ENCODE measurements around the gene CD80.
"Not testable (repeated sequence)": the region's sequence is repeated elsewhere in the genome, so short reads cannot be mapped to it uniquely, and the experiment has no call there.

The CD80 gene

GRCh38 chr3:119598410-119599098 lies 39.1 kb upstream of the CD80 start:
- TF ChIP-seq CTCF (IDR thresholded peaks at IDR 0.05; ENCODE audit: low read depth, low read length): no peak
- no peak for DNase-seq (ENCODE audit: extremely low read depth, low read depth)

DNA sequence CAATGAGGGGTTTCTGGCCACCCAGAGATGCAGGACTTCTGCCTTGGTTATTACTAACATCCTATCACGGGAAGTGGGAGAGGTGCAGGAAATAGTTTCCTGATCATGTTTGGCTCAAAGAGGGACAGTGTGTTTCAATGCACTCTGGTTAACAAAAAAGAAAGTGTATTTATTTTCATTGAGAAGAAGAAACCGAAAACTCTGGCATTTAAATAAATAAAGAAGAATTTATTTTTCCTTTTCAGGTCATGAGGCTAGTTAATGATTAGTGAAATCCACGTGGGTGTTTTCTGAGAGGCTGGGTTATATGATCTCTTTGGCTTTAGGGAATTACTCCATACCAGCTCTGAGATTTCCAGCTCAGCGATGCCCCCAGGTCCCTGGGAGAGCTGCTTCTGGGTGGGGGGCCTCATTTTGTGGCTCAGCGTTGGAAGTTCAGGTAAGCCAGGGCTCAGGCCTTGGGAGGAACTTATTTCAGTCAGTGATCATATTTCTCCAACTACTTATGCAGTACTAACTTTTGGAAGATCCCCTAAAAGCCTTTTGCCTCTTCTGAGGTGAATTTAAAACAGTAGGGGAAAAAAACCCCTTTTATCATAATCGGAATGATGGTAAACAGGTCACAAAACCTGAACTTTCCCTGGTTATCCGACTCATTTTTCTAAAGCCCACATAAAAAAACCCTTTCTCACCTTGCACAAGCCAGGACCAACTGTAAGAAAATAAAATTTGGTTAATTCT lies 38.3 kb upstream of the CD80 start, which contains the start of gene PLA1A:
Gene PLA1A, plus strand, starts transcription at position 338 of the 741 bp plus-strand sequence. Its CDS starts 29 bp downstream, at position 367.
- TF ChIP-seq CTCF (IDR thresholded peaks at IDR 0.05; ENCODE audit: low read depth, low read length): no peak
- DNase-seq (ENCODE audit: extremely low read depth, low read depth): no peak

DNA sequence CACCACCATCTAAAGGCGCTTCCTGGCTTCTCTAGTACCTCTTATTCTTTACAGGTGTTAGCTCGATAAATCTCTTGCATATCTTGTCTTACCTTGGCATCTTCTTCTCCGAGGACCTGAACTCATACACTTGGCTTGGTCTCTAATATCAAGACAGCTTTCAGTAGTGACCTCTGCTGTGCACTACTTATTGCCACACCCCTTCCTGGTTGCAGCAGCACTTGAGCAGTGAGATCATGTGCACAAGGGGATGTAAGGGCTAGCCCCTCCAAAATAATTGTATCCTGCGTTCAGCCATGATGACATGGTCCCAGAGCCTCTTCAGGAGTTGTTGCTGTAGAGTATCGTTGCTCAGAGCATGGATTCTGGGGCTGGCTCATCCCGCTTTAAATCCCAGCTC lies 37.0 kb upstream of the CD80 start:
- no peak for TF ChIP-seq CTCF (IDR thresholded peaks at IDR 0.05; ENCODE audit: low read depth, low read length)
- DNase-seq (ENCODE audit: extremely low read depth, low read depth): no peak

DNA sequence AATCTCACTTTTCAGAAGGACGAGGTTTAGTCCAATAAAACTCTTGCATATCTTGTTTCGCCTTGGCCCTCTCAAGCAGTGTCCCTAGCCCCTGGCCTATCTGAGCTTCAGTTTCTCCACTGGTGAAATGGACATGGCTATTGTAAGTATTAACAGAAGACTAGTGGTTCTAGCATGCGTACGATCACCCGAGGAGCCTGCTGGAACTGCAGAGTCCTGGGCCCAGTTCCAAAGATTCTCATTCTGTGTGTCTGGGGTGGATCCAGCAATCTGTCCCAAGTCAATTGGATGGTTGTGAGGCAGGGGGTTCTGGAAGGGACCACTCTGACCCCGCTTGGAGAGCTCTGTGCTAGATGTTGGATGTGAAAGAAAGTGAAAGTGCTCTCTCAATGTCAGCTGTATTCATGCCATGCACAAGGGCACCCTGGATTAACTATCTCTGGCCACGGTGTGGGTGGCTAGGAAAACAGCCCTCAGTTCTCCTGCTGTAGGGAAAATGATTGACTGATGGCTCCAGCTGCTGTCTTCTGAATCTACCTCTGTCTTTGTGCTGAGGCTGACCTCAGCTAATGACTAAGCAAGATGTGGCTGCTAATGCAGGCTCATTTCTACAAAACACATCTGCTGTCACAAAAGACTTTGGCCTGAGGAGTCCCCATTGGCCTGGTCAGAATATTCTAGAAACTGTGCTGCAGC lies 36.4 kb upstream of the CD80 start:
- DNase-seq (ENCODE audit: extremely low read depth, low read depth): no peak
- TF ChIP-seq CTCF (IDR thresholded peaks at IDR 0.05; ENCODE audit: low read depth, low read length): no peak

- DNase-seq (ENCODE audit: extremely low read depth, low read depth): not testable (repeated sequence)
Measured at GRCh38 chr3:119594929-119595328, 35.5 kb upstream of the CD80 start.

DNA sequence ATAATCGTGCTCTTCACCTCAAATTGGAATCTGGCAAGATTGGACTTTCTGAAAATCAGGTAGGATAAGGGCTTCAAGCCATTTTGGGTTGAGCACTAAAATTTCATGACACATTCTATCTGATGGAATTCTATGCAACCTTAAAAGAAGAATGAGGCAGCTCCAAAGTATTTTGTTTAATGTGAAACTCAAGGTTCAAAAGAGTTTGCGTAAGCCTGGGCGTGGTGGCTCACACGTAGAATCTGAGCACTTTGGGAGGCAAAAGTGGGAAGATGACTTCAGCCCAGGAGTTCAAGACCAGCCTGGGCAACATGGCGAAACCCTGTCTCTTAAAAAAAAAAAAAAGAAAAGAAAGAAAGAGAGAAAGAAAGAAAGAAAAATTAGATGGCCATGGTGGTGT lies 34.7 kb upstream of the CD80 start:
- no peak for TF ChIP-seq CTCF (IDR thresholded peaks at IDR 0.05; ENCODE audit: low read depth, low read length)
- no peak for DNase-seq (ENCODE audit: extremely low read depth, low read depth)

GRCh38 chr3:119592861-119593260 lies 33.4 kb upstream of the CD80 start:
- TF ChIP-seq CTCF (IDR thresholded peaks at IDR 0.05; ENCODE audit: low read depth, low read length): no peak
- DNase-seq (ENCODE audit: extremely low read depth, low read depth): no peak

All from AG09319 (cell line).